Measurements from ENCODE around the gene RFPL3.
"Not testable (repeated sequence)": the region's sequence is repeated elsewhere in the genome, so short reads cannot be mapped to it uniquely, and the experiment has no call there.

RFPL3 gene

DNA sequence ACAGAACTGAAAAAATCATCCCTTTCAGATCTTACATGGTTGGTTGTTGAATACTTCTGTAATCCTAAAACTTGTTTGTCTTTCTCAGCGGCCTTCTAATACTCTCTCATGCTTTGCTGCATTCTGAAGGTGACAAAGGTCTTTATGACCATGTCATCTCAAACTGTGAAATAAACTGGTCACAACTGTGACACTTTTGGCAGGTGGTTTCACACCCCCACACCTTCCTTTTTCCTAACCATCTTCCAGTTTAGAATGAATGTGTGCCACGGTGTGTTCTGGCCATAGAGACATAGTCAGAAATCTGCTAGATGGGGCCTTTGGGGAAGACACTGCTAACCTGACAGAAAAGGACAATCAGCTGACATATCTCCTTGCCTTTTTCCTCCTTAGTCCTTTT is 14.7 kb upstream of the RFPL3 start:
- Histone ChIP-seq H2BK120ac (ENCODE audit: low read depth, low read length) (no peak overlapping the region), H3K18ac (ENCODE audit: low read length) (no peak overlapping the region), H3K79me1 (ENCODE audit: low read depth, low read length) (no peaks in the 10 kb centered on the region), H2AFZ (ENCODE audit: low read length) (no peak overlapping the region), H3K4ac (ENCODE audit: low read length) (no peak overlapping the region), H3K27ac (replicated peaks; ENCODE audit: low read length) (no peak overlapping the region), H2BK5ac (ENCODE audit: low read length) (no peak overlapping the region), H3K9ac (ENCODE audit: low read depth, low read length, poor library complexity) (no peak overlapping the region), H3K23ac (ENCODE audit: low read depth, low read length, poor library complexity) (no peak overlapping the region), H2BK12ac (ENCODE audit: low read length) (no peak overlapping the region), H3K9me3 (replicated peaks in 1 of 2; ENCODE audit: control insufficient read depth in 2 of 2, insufficient read depth in 1 of 2, low read depth in 1 of 2, low read length in 2 of 2) (peaks cover 0 to 3% of the 10 kb centered on the region in 2 donors), H2BK15ac (ENCODE audit: low read length) (no peak overlapping the region), H3K4me2 (ENCODE audit: insufficient read depth, low read length, poor library complexity, severe bottlenecking) (no peak overlapping the region), H3K4me1 (ENCODE audit: control insufficient read depth in 2 of 2, insufficient read depth in 1 of 2, low read depth in 1 of 2, low read length in 2 of 2) (peaks cover 27 to 55% of the 10 kb centered on the region in 2 donors), H3K4me3 (ENCODE audit: low read length in 2 of 2) (no peak overlapping the region), H4K91ac (ENCODE audit: low read depth, low read length, poor library complexity) (no peak overlapping the region), H3K27me3 (ENCODE audit: control insufficient read depth in 3 of 3, insufficient read depth in 3 of 3, low read depth in 1 of 3, low read length in 3 of 3) (no peaks in the 10 kb centered on the region), H2AK5ac (ENCODE audit: low read depth, low read length) (no peak overlapping the region), H3K36me3 (replicated peaks in 1 of 2; ENCODE audit: control insufficient read depth in 2 of 2, insufficient read depth in 2 of 2, low read length in 2 of 2) (no peaks in the 10 kb centered on the region), H3K14ac (ENCODE audit: low read length) (no peak overlapping the region), H4K8ac (ENCODE audit: low read depth, low read length) (no peak overlapping the region)
- no CpG with 5 or more reads among the region's 2 CpGs for WGBS, 2 donors (ENCODE audit: extremely low coverage in 2 of 2, insufficient read length in 2 of 2, insufficient replicate concordance in 1 of 2)
- DNase-seq (ENCODE audit: low spot score), result no peak

DNA sequence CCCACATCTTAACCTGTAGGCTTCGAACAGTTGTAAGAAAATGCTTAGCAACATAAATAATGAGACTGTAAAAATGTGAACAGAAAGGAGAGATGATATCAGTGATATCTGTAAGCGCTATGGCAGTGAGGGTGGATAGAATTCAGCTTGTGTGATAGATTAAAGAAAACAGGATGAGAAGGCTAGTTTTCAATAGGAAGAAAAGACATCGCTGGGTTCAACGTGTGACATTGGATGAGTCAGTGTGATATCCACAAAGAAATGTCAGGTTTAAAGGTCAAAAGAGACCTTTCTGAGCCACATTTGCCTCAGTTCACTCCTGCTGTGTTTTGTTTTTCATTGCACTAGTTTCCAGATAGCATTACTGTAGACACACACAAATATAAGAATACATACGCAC is 13.7 kb upstream of the RFPL3 start:
- Histone ChIP-seq H4K8ac (ENCODE audit: low read depth, low read length) (no peak overlapping the region), H3K14ac (ENCODE audit: low read length) (no peak overlapping the region), H3K27me3 (ENCODE audit: control insufficient read depth in 3 of 3, insufficient read depth in 3 of 3, low read depth in 1 of 3, low read length in 3 of 3) (no peaks in the 10 kb centered on the region), H3K4me2 (ENCODE audit: insufficient read depth, low read length, poor library complexity, severe bottlenecking) (no peak overlapping the region), H3K27ac (replicated peaks; ENCODE audit: low read length) (no peak overlapping the region), H2AK5ac (ENCODE audit: low read depth, low read length) (no peak overlapping the region), H2BK5ac (ENCODE audit: low read length) (no peak overlapping the region), H2AFZ (ENCODE audit: low read length) (no peak overlapping the region), H3K9ac (ENCODE audit: low read depth, low read length, poor library complexity) (no peak overlapping the region), H3K9me3 (replicated peaks in 1 of 2; ENCODE audit: control insufficient read depth in 2 of 2, insufficient read depth in 1 of 2, low read depth in 1 of 2, low read length in 2 of 2) (peaks cover 0 to 3% of the 10 kb centered on the region in 2 donors), H3K4me1 (ENCODE audit: control insufficient read depth in 2 of 2, insufficient read depth in 1 of 2, low read depth in 1 of 2, low read length in 2 of 2) (peaks cover 30 to 52% of the 10 kb centered on the region in 2 donors), H3K36me3 (replicated peaks in 1 of 2; ENCODE audit: control insufficient read depth in 2 of 2, insufficient read depth in 2 of 2, low read length in 2 of 2) (no peaks in the 10 kb centered on the region), H2BK120ac (ENCODE audit: low read depth, low read length) (no peak overlapping the region), H3K4me3 (ENCODE audit: low read length in 2 of 2) (no peak overlapping the region), H3K18ac (ENCODE audit: low read length) (no peak overlapping the region), H2BK15ac (ENCODE audit: low read length) (no peak overlapping the region), H3K23ac (ENCODE audit: low read depth, low read length, poor library complexity) (no peak overlapping the region), H4K91ac (ENCODE audit: low read depth, low read length, poor library complexity) (no peak overlapping the region), H3K4ac (ENCODE audit: low read length) (no peak overlapping the region), H3K79me1 (ENCODE audit: low read depth, low read length) (no peaks in the 10 kb centered on the region), H2BK12ac (ENCODE audit: low read length) (no peak overlapping the region)
- no peak for DNase-seq (ENCODE audit: low spot score)
- WGBS, 2 donors (ENCODE audit: extremely low coverage in 2 of 2, insufficient read length in 2 of 2, insufficient replicate concordance in 1 of 2), result no CpG with 5 or more reads among the region's 5 CpGs

DNA sequence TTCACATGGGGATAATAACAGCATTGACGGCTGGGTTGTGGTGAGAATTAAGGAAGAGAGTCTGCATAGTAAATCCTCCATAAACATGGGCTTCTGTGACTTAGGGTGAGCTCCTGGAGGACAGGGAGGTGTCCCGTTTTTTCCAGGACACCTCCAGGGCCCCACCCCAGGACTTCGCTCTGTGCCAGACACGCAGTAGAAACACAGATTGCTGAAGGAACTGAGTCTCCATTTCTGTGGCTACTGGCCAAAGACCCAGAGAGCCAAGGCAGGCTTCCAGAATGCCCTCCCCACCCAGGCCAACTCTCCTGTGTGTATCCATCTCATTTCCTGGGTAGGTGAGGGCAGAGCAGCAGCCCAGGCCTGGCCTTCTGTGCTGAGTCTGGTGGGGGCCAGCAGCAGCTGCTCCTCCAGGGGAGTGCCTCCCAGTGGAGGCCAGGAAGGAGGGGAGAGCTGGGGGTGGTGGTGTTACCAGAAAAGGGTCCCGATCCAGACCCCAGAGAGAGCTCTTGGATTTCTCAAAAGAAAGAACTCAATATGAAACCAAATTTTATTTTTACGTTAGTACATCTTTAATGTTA is 9.5 kb upstream of the RFPL3 start:
- no peak overlapping the region for H3K4me3 ChIP-seq (ENCODE audit: low read length in 2 of 2)
- H2BK15ac ChIP-seq (ENCODE audit: low read length), result peak overlapping the region; percentile 94
- peaks cover 11 to 35% of the 10 kb centered on the region in 2 donors for H3K4me1 ChIP-seq (ENCODE audit: control insufficient read depth in 2 of 2, insufficient read depth in 1 of 2, low read depth in 1 of 2, low read length in 2 of 2)
- no peak overlapping the region for H4K8ac ChIP-seq (ENCODE audit: low read depth, low read length)
- no peak overlapping the region for H2AFZ ChIP-seq (ENCODE audit: low read length)
- peak overlapping the region; percentile 53 for H2BK5ac ChIP-seq (ENCODE audit: low read length)
- no peak overlapping the region for H3K14ac ChIP-seq (ENCODE audit: low read length)
- no peak for DNase-seq (ENCODE audit: low spot score)
- H4K91ac ChIP-seq (ENCODE audit: low read depth, low read length, poor library complexity), result no peak overlapping the region
- H3K4ac ChIP-seq (ENCODE audit: low read length), result peak overlapping the region; percentile 99
- peak overlapping the region; percentile 96 for H2AK5ac ChIP-seq (ENCODE audit: low read depth, low read length)
- H3K18ac ChIP-seq (ENCODE audit: low read length), result peak overlapping the region; percentile 96
- H3K27ac ChIP-seq (replicated peaks; ENCODE audit: low read length), result no peak overlapping the region
- H3K79me1 ChIP-seq (ENCODE audit: low read depth, low read length), result peaks cover under 1% of the 10 kb centered on the region
- H2BK120ac ChIP-seq (ENCODE audit: low read depth, low read length), result no peak overlapping the region
- no peaks in the 10 kb centered on the region for H3K36me3 ChIP-seq (replicated peaks in 1 of 2; ENCODE audit: control insufficient read depth in 2 of 2, insufficient read depth in 2 of 2, low read length in 2 of 2)
- H3K27me3 ChIP-seq (ENCODE audit: control insufficient read depth in 3 of 3, insufficient read depth in 3 of 3, low read depth in 1 of 3, low read length in 3 of 3), result no peaks in the 10 kb centered on the region
- no peak overlapping the region for H3K9ac ChIP-seq (ENCODE audit: low read depth, low read length, poor library complexity)
- no CpG with 5 or more reads among the region's 6 CpGs for WGBS, 2 donors (ENCODE audit: extremely low coverage in 2 of 2, insufficient read length in 2 of 2, insufficient replicate concordance in 1 of 2)
- H3K4me2 ChIP-seq (ENCODE audit: insufficient read depth, low read length, poor library complexity, severe bottlenecking), result no peak overlapping the region
- no peak overlapping the region for H3K23ac ChIP-seq (ENCODE audit: low read depth, low read length, poor library complexity)
- H2BK12ac ChIP-seq (ENCODE audit: low read length), result peak overlapping the region; percentile 84
- peaks cover 0 to 3% of the 10 kb centered on the region in 2 donors for H3K9me3 ChIP-seq (replicated peaks in 1 of 2; ENCODE audit: control insufficient read depth in 2 of 2, insufficient read depth in 1 of 2, low read depth in 1 of 2, low read length in 2 of 2)

DNA sequence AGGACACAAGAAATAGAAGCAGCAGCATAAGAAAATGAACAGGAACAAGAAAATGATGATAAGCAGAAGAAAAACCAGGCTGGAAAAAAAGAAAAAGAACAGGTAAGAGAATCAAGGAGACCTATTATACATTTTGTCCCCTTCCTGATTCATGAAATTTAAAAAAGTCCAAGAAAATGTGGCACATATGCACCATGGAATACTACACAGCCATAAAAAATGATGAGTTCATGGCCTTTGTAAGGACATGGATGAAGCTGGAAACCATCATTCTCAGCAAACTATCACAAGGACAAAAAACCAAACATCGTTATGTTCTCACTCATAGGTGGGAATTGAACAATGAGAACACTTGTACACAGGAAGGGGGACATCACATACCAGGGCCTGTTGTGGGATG is 5.8 kb upstream of the RFPL3 start:
- H3K23ac ChIP-seq (ENCODE audit: low read depth, low read length, poor library complexity); H3K4me3 ChIP-seq (ENCODE audit: low read length in 2 of 2); H2BK120ac ChIP-seq (ENCODE audit: low read depth, low read length); H3K27ac ChIP-seq (replicated peaks; ENCODE audit: low read length); H3K36me3 ChIP-seq (replicated peaks in 1 of 2; ENCODE audit: control insufficient read depth in 2 of 2, insufficient read depth in 2 of 2, low read length in 2 of 2); H4K91ac ChIP-seq (ENCODE audit: low read depth, low read length, poor library complexity); H2AFZ ChIP-seq (ENCODE audit: low read length); H2BK5ac ChIP-seq (ENCODE audit: low read length); H3K9me3 ChIP-seq (replicated peaks in 1 of 2; ENCODE audit: control insufficient read depth in 2 of 2, insufficient read depth in 1 of 2, low read depth in 1 of 2, low read length in 2 of 2); H2BK12ac ChIP-seq (ENCODE audit: low read length); H3K4ac ChIP-seq (ENCODE audit: low read length); DNase-seq (ENCODE audit: low spot score); H3K27me3 ChIP-seq (ENCODE audit: control insufficient read depth in 3 of 3, insufficient read depth in 3 of 3, low read depth in 1 of 3, low read length in 3 of 3); H3K18ac ChIP-seq (ENCODE audit: low read length); H3K14ac ChIP-seq (ENCODE audit: low read length); H3K79me1 ChIP-seq (ENCODE audit: low read depth, low read length); H4K8ac ChIP-seq (ENCODE audit: low read depth, low read length); H3K9ac ChIP-seq (ENCODE audit: low read depth, low read length, poor library complexity); H2BK15ac ChIP-seq (ENCODE audit: low read length); H2AK5ac ChIP-seq (ENCODE audit: low read depth, low read length); H3K4me2 ChIP-seq (ENCODE audit: insufficient read depth, low read length, poor library complexity, severe bottlenecking): not testable (repeated sequence)
- WGBS, 2 donors (ENCODE audit: extremely low coverage in 2 of 2, insufficient read length in 2 of 2, insufficient replicate concordance in 1 of 2), result no CpG with 5 or more reads among the region's 1 CpG
- H3K4me1 ChIP-seq (ENCODE audit: control insufficient read depth in 2 of 2, insufficient read depth in 1 of 2, low read depth in 1 of 2, low read length in 2 of 2), result peaks cover 8 to 15% of the 10 kb centered on the region in 2 donors
